ENCODE data around the gene IRF1. TPM values are rescaled to one million over a fixed set of nuclear protein-coding genes. Genes with fewer than 3 reads are reported as not detected.
"Not testable (repeated sequence)": the region's sequence is repeated elsewhere in the genome, so short reads cannot be mapped to it uniquely, and the experiment has no call there.

The IRF1 gene
- total RNA-seq = 100 to 1,000 TPM; 107 to 156 TPM

- peak; percentile 68 to 71 for ATAC-seq
- H3K36me3 Mint-ChIP-seq = peaks cover 39 to 44% of the 10 kb centered on the region in 2 donors
- no peaks in the 10 kb centered on the region for H3K9me3 Mint-ChIP-seq
- peak; percentile 99 to 100 for DNase-seq (ENCODE audit: low spot score in 2 of 2)
- peak within 1 kb of the TSS; percentile 100 for H3K27ac Mint-ChIP-seq
Measured at GRCh38 chr5:132490484-132491367, at the start of gene IRF1. Gene IRF1 (minus strand): TSS chr5:132490773. CDS start chr5:132489478, 1,295 bp downstream.

- no peak for DNase-seq (ENCODE audit: low spot score in 2 of 2)
- no peak for ATAC-seq
- Mint-ChIP-seq H3K27ac (no peak overlapping the region), H3K36me3 (no peaks in the 10 kb centered on the region), H3K9me3 (no peaks in the 10 kb centered on the region)
Measured at GRCh38 chr5:132540149-132540548, 49.6 kb upstream of the IRF1 start.

- DNase-seq (ENCODE audit: low spot score in 2 of 2) (no peak), ATAC-seq (no peak)
- no peaks in the 10 kb centered on the region for H3K9me3 Mint-ChIP-seq
- no peak overlapping the region for H3K27ac Mint-ChIP-seq
- no peaks in the 10 kb centered on the region for H3K36me3 Mint-ChIP-seq
Measured at GRCh38 chr5:132539716-132540115, 49.1 kb upstream of the IRF1 start.

GRCh38 chr5:132530946-132531345 is 40.4 kb upstream of the IRF1 start:
- no peak for ATAC-seq
- DNase-seq (ENCODE audit: low spot score in 2 of 2) = no peak
- no peaks in the 10 kb centered on the region for H3K9me3 Mint-ChIP-seq
- H3K36me3 Mint-ChIP-seq = no peaks in the 10 kb centered on the region
- no peak overlapping the region for H3K27ac Mint-ChIP-seq

- H3K36me3 Mint-ChIP-seq = peaks cover 0 to 7% of the 10 kb centered on the region in 2 donors
- peak overlapping the region in 1 of 2 donors; percentile 16 for H3K27ac Mint-ChIP-seq
- ATAC-seq = peak in 1 of 2 donors; percentile 20
- DNase-seq (ENCODE audit: low spot score in 2 of 2) = no peak
- peaks cover 0 to 9% of the 10 kb centered on the region in 2 donors for H3K9me3 Mint-ChIP-seq
Measured at GRCh38 chr5:132528866-132529634, 38.5 kb upstream of the IRF1 start.

- ATAC-seq = no peak
- Mint-ChIP-seq H3K36me3 (peaks cover 0 to 7% of the 10 kb centered on the region in 2 donors), H3K27ac (no peak overlapping the region), H3K9me3 (peaks cover 0 to 9% of the 10 kb centered on the region in 2 donors)
- DNase-seq (ENCODE audit: low spot score in 2 of 2) = no peak
Measured at GRCh38 chr5:132528021-132528420, 37.4 kb upstream of the IRF1 start.

- DNase-seq (ENCODE audit: low spot score in 2 of 2) (no peak), ATAC-seq (no peak)
- Mint-ChIP-seq H3K27ac (no peak overlapping the region), H3K36me3 (peaks cover 0 to 7% of the 10 kb centered on the region in 2 donors), H3K9me3 (peaks cover 0 to 9% of the 10 kb centered on the region in 2 donors)
Measured at GRCh38 chr5:132526974-132527564, 36.5 kb upstream of the IRF1 start.

GRCh38 chr5:132526290-132526973 is 35.9 kb upstream of the IRF1 start:
- H3K36me3 Mint-ChIP-seq = peaks cover 0 to 7% of the 10 kb centered on the region in 2 donors
- H3K27ac Mint-ChIP-seq = no peak overlapping the region
- peak; percentile 57 to 77 for DNase-seq (ENCODE audit: low spot score in 2 of 2)
- ATAC-seq = peak; percentile 20 to 32
- H3K9me3 Mint-ChIP-seq = peaks cover 0 to 9% of the 10 kb centered on the region in 2 donors

GRCh38 chr5:132525299-132525724 is 34.7 kb upstream of the IRF1 start:
- peaks cover 0 to 11% of the 10 kb centered on the region in 2 donors for H3K36me3 Mint-ChIP-seq
- no peak for DNase-seq (ENCODE audit: low spot score in 2 of 2)
- peaks cover 0 to 9% of the 10 kb centered on the region in 2 donors for H3K9me3 Mint-ChIP-seq
- peak overlapping the region; percentile 28 to 33 for H3K27ac Mint-ChIP-seq
- peak; percentile 93 for ATAC-seq

- H3K36me3 Mint-ChIP-seq = peaks cover 0 to 14% of the 10 kb centered on the region in 2 donors
- ATAC-seq; H3K9me3 Mint-ChIP-seq; DNase-seq (ENCODE audit: low spot score in 2 of 2): not testable (repeated sequence)
- H3K27ac Mint-ChIP-seq = peak overlapping the region; percentile 28 to 33
Measured at GRCh38 chr5:132524877-132525276, 34.3 kb upstream of the IRF1 start.

- H3K9me3 Mint-ChIP-seq; ATAC-seq; DNase-seq (ENCODE audit: low spot score in 2 of 2); H3K27ac Mint-ChIP-seq: not testable (repeated sequence)
- peaks cover 0 to 14% of the 10 kb centered on the region in 2 donors for H3K36me3 Mint-ChIP-seq
Measured at GRCh38 chr5:132522067-132522466, 31.5 kb upstream of the IRF1 start.

GRCh38 chr5:132513618-132514336 is 23.2 kb upstream of the IRF1 start:
- DNase-seq (ENCODE audit: low spot score in 2 of 2); H3K27ac Mint-ChIP-seq; ATAC-seq; H3K36me3 Mint-ChIP-seq; H3K9me3 Mint-ChIP-seq: not testable (repeated sequence)

GRCh38 chr5:132510076-132510475 is 19.5 kb upstream of the IRF1 start:
- DNase-seq (ENCODE audit: low spot score in 2 of 2) = no peak
- ATAC-seq = no peak
- Mint-ChIP-seq H3K36me3 (peaks cover 4 to 8% of the 10 kb centered on the region in 2 donors), H3K9me3 (peaks cover 0 to 8% of the 10 kb centered on the region in 2 donors), H3K27ac (no peak overlapping the region)

- H3K36me3 Mint-ChIP-seq = no peaks in the 10 kb centered on the region
- peak in 1 of 2 donors; percentile 44 for ATAC-seq
- no peak for DNase-seq (ENCODE audit: low spot score in 2 of 2)
- no peaks in the 10 kb centered on the region for H3K9me3 Mint-ChIP-seq
- no peak overlapping the region for H3K27ac Mint-ChIP-seq
Measured at GRCh38 chr5:132506094-132506692, 15.6 kb upstream of the IRF1 start.

- no peak for DNase-seq (ENCODE audit: low spot score in 2 of 2)
- H3K27ac Mint-ChIP-seq = no peak overlapping the region
- ATAC-seq = no peak
- H3K36me3 Mint-ChIP-seq = no peaks in the 10 kb centered on the region
- no peaks in the 10 kb centered on the region for H3K9me3 Mint-ChIP-seq
Measured at GRCh38 chr5:132505641-132506040, 15.1 kb upstream of the IRF1 start.
